Measurements from ENCODE around the gene MYBPHL. TPM values are rescaled to one million over a fixed set of nuclear protein-coding genes. Genes with fewer than 3 reads are reported as not detected.

MYBPHL gene
- total and polyA plus RNA-seq, 8 donors = 0.45 TPM; not detected in 7

- peak overlapping the region in 1 of 5 donors; percentile 80 for H3K27ac ChIP-seq
- H3K36me3 ChIP-seq = peaks cover 0 to 5% (median 0%) of the 10 kb centered on the region in 4 donors
- H3K9me3 ChIP-seq = no peaks in the 10 kb centered on the region
- WGBS, 5 donors = 96 to 97% (median 97%) methylated on average over 27 to 31 of the region's 31 CpGs
- H3K27me3 ChIP-seq = peaks cover 0 to 13% (median 5%) of the 10 kb centered on the region in 3 donors
- intact Hi-C loops (cut with DNase I; ENCODE audit: low total_unique reads) = no loop called here
- DNase-seq = no peak
- no peak overlapping the region for H3K4me3 ChIP-seq
- TF ChIP-seq CTCF (IDR thresholded peaks at IDR 0.05) = no peak
- no peak for TF ChIP-seq EP300 (IDR thresholded peaks at IDR 0.05)
- TF ChIP-seq POLR2AphosphoS5 (IDR thresholded peaks at IDR 0.05) = no peak
- no peak for TF ChIP-seq POLR2A (IDR thresholded peaks at IDR 0.05)
- peaks cover 22 to 53% (median 40%) of the 10 kb centered on the region in 4 donors for H3K4me1 ChIP-seq
Measured at GRCh38 chr1:109252167-109252892, 54.5 kb downstream of the MYBPHL start.

GRCh38 chr1:109251277-109252166 is 55.3 kb downstream of the MYBPHL start:
- no peak for DNase-seq
- Histone ChIP-seq H3K4me1 (peaks cover 22 to 53% (median 40%) of the 10 kb centered on the region in 4 donors), H3K36me3 (peaks cover 0 to 5% (median 0%) of the 10 kb centered on the region in 4 donors), H3K27ac (no peak overlapping the region), H3K4me3 (no peak overlapping the region), H3K27me3 (peaks cover 0 to 13% (median 5%) of the 10 kb centered on the region in 3 donors), H3K9me3 (no peaks in the 10 kb centered on the region)
- intact Hi-C loops (cut with DNase I; ENCODE audit: low total_unique reads) = no loop called here
- WGBS, 5 donors = 92 to 97% (median 96%) methylated on average over 18 to 32 of the region's 32 CpGs
- TF ChIP-seq POLR2AphosphoS5 (IDR thresholded peaks at IDR 0.05) (no peak), CTCF (IDR thresholded peaks at IDR 0.05) (no peak), POLR2A (IDR thresholded peaks at IDR 0.05) (no peak), EP300 (IDR thresholded peaks at IDR 0.05) (no peak)

- intact Hi-C loops (cut with DNase I; ENCODE audit: low total_unique reads) = no loop called here
- Histone ChIP-seq H3K27ac (no peak overlapping the region), H3K4me3 (peak overlapping the region; percentile 66 to 94 (median 71)), H3K27me3 (peaks cover 0 to 17% (median 5%) of the 10 kb centered on the region in 3 donors), H3K36me3 (peaks cover 0 to 5% (median 0%) of the 10 kb centered on the region in 4 donors), H3K9me3 (no peaks in the 10 kb centered on the region), H3K4me1 (peaks cover 22 to 52% (median 38%) of the 10 kb centered on the region in 4 donors)
- TF ChIP-seq POLR2A (IDR thresholded peaks at IDR 0.05) (no peak), POLR2AphosphoS5 (IDR thresholded peaks at IDR 0.05) (no peak), EP300 (IDR thresholded peaks at IDR 0.05) (no peak), CTCF (IDR thresholded peaks at IDR 0.05) (no peak)
- peak in 1 of 2 donors; percentile 7 for DNase-seq
- WGBS, 5 donors = 84 to 87% (median 86%) methylated on average over 24 to 33 of the region's 33 CpGs
Measured at GRCh38 chr1:109250454-109251276, 56.1 kb downstream of the MYBPHL start.
